NCI-H69 (cell line): ENCODE results near the gene RENBP.
"Not testable (repeated sequence)": the region's sequence is repeated elsewhere in the genome, so short reads cannot be mapped to it uniquely, and the experiment has no call there.

Experiments used
- DNase-seq: peaks from one replicate; lab custom pipeline; 2025; lab: John Stamatoyannopoulos, UW

Gene RENBP

DNA sequence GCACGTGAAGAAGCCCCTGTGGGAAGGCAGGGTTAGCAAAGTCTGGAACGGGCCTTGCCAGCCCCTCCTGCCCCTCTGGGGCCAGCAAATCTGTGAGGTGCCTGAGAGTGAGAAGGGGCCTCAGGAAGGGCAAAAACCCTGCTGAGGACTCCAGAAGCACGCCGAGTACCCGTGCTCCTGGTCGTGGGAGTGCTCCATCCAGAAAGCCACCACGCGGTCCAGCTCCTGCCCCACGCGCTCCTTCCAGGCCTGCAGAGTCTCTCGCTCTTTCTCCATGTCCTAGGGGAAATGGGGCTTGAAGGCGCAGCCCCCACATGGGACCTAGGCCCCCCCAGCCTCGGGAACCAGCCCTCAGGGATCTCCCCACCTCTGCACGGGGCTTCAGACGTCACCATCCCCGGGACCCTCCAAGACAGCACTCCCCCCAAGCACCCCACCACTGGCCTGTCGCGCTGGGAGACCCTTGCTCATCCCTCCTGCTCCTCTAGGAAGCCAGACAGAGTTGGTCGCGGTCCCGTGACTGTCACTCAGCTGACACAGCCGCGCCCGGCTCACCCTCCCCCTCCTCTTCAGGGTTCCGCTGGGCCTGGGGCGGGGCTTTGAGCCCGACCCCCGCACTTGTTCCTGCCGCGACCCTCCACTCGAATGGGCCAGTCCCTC, at the start of gene RENBP:
TSS of gene RENBP (minus strand) at position 504 of the 660 bp plus-strand sequence. CDS start at position 471, 33 bp downstream.
- DNase-seq, result peak; percentile 21

DNA sequence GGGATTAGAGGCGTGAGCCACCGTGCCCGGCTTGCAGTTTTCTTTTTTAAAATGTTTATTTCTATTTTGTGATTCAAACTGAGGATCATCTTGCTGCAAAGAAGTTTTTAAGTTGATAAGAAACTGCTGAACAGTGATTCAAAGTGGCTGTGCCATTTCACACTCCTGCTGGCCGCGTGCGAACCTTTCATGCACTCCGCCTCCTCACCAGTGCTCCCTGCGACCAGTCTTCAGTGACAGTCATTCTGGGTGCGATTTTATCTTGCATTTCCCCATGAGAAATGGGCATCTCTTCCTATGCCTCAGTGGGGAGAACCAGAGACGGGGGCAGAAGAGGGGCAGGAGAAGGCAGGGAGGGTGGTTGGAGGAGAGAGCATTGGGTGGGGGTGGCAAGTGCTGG, 49.5 kb upstream of the RENBP start:
- no peak for DNase-seq

DNA sequence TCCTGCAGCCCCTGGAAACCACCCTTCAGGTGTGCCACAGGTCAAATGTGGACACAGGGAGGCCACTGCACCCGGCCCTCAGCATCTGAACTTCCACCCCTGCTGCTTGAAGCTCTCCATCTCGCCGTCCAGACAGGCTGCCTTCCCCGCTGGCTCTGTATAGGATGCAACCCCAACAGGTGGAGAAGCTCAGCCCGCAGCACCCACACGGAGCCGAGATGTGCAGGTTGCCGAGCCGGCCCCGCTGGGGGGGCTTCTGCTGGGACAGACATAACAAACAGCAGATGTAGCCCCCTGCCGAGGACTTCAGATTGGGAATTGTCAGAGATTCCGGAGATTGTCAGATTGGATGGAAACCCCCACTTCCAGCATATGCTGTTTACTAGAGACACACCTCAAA, 48.6 kb upstream of the RENBP start:
- peak; percentile 30 for DNase-seq

DNA sequence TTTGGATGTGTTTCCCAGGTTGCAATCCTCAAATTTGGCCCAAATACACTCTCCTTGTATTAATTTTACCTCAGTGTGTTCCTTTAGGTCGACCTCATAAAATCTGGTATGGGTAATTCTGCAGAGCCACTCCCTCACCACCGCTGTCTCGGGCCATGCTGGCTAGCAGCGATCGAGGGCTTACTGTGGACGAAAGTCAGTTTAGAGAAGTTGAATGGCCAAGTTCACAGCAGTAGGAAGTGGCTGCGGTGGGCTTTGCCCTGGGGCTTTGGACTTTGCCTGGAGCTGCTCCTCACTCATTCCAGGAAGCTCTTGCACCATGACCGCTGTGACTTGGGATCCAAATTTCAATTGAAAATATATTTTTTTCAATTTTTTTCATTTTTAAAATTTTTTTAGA, 47.7 kb upstream of the RENBP start:
- no peak for DNase-seq

DNA sequence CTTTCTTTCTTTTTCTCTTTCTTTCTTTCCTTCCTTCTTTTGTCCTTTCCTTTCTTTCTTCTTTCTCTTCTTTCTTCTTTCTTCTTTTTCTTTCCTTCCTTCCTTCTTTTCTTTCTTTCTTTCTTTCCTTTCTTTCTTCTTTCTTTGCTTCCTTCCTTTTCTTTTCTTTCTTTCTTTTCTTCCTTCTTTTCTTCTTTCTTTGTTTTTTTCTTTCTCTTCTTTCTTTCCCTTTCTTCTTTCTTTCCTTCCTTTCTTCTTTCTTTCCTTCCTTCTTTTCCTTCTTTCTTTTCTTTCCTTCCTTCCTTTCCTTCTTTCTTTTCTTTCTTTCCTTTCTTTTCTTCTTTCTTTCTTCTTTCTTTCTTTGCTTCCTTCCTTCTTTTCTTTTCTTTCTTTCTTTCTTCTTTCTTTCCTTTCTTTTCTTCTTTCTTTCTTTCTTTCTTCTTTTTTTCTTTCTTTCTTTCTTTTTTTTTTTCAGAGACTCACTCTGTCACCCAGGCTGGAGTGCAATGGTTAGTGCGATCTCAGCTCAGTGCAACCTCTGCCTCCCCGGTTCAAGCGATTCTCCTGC, 46.7 kb upstream of the RENBP start:
- DNase-seq, result no peak

DNA sequence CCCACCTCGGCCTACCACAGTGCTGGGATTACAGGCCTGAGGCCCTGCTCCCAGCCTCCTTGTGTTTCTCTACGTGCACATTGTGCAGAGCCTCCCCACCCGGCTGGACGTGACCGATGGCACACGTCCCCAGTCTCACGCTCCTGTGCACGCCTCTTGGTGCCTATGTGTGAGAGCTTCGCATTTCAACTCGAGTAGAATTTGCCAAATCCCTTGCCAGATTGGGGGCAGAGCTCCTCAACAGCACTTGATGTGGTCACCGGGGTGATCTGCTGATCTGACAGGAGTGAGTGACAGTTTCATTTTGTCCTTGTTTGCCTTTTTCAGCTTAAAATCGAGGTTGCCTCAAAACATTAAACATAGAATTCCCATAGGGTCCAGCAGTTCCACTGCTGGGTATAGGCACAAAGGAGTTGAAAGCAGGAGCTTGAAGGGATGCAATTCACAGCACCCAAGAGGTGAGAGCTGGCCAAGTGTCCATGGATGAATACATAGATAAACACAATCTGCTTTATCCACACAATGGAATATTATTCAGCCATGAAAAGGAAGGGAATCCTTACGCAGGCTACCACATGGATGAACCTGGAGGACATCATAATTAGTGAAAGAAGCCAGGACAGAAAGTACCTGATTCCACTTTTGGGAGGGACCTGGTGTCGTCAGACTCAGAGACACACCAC, 45.7 kb upstream of the RENBP start:
- DNase-seq, result no peak

DNA sequence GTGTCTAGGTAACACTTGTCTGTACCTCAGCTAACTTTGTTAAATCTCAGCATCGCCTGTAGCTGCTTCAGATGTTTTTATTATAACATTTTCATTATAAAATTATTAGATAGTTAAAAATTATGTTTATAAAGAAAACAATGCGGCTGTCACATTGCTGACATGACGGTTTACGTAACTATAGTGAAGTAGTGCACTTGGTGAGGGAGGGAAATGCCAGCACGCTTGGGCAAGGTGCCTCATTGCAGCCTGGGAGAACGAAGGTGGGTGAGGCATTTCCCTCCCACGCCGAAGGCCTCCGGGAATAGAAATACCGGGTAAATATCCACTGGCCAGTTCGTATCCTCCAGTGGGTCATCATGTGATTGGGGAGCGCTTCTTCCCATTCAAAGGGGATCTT, 44.0 kb upstream of the RENBP start:
- no peak for DNase-seq

DNA sequence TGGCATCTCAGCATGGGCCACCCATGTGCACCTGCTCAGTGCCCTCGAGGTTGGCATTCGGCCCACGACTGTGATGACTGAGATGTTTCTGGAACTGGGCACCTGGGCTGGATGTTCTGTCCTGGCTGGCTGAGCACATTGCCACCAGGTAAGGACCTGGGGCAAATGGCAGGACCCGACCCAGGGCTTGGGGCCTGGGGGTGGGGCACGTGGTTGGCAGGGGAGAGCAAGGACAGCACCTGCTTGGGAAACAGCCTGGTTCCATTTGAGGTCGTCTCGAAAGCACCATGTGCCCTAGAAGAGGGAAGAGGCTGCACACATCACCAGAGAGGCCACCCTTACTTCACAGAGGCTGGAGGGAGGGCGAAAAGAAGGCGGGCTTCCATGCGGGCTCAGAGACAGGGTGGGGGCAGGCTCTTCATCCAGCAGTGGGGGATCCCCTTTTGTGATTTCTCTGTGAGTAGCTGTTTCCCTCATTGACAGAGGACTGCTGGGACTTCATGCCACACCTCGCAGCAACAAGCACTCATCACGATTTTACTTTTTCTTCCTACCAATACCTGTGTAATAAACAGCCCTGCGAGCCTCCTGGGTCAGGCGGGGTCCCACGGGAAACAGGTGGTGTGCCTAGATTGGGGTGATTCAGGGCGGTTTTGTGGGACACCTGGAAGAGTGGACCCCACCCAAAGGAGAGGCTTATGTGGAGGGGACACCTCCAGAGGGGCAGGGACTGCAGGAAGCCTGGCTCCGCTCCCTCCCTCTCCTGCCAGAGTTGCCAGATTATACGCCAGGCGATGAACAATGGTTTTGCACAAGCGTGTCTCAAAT, 40.1 kb upstream of the RENBP start:
- no peak for DNase-seq

DNA sequence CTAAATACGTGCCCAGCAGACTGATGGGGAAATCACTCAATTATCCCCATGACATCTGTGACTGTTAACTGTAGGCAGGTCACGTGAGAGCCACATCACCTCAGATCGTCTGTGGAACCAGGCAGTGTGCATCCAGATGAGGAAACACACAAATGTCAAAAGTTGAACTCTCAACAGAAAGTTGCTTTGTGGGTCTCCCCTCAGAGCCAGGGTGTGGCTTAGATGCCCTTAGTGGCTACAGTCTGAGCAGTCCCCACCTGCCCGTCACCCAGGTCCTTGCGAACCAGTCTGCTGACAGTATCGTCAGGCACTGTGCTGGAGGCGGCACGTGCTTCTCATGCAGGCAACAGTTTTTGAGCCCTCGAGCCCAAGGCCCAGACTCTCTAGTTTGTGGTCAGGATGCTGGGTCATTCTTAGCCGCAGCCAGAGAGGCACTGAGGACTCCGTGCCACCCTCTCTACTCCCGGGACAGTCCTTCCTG, 38.9 kb upstream of the RENBP start:
- DNase-seq, result no peak

DNA sequence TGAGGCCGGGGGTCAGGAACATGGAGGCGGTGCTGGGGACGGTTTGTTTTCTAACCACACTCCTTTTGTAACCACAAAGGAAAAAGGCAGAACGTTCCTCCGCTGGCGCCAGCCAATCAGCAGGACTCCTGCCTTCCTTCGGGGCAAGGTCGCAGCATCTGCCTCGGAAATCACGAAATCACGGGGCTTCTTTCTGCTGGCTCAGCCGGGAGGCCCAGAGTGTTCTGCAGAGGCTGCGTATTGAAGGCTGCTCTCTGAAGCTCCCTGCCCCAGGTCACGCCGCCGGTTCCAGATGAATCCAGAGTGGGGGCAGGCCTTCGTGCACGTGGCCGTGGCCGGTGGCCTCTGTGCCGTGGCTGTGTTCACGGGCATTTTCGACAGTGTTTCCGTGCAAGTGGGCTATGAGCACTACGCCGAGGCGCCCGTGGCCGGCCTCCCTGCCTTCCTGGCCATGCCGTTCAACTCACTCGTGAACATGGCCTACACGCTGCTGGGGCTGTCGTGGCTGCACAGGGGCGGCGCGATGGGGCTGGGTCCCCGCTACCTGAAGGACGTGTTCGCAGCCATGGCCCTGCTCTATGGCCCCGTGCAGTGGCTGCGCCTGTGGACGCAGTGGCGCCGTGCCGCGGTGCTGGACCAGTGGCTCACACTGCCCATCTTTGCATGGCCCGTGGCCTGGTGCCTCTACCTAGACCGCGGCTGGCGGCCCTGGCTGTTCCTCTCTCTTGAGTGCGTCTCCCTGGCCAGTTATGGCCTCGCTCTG, 37.5 kb upstream of the RENBP start:
- no peak for DNase-seq

DNA sequence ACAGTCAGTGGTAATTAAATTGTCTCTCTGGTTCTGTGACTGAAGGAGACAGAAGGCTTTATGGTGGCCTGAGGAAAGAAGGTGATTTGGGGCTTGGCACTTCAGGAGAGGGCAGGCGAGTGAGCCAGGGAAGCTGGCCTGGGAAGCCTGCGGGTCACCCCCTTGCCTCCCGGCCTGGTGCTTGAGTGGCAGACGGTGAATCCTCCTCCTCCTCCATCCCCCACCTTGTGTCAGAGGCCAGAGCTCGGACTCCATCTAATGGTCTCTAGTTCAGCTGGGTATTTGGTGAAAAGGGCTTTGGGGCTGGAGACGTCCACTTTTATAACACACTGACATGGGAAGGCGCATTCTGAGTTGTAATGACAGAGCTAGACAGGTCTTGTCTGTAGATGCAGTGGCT, 36.8 kb upstream of the RENBP start:
- DNase-seq, result no peak

DNA sequence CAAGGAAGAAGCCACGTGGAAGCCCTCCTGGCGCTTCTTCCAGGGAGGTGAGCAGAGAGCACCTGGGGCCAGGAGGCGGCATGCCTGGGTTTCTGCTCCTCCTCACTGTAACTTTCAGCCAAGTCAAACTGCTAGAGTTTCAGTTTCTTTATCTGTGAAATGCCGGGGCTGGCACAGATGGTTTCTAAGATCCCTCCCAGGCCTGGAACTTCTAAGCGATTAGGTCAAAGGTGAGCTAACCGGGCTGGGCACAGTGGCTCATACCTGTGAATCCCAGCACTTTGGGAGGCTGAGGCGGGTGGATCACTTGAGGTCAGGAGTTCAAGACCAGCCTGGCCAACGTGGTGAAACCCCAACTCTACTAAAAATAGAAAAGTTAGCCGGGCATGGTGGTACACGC, 36.0 kb upstream of the RENBP start:
- not testable (repeated sequence) for DNase-seq

DNA sequence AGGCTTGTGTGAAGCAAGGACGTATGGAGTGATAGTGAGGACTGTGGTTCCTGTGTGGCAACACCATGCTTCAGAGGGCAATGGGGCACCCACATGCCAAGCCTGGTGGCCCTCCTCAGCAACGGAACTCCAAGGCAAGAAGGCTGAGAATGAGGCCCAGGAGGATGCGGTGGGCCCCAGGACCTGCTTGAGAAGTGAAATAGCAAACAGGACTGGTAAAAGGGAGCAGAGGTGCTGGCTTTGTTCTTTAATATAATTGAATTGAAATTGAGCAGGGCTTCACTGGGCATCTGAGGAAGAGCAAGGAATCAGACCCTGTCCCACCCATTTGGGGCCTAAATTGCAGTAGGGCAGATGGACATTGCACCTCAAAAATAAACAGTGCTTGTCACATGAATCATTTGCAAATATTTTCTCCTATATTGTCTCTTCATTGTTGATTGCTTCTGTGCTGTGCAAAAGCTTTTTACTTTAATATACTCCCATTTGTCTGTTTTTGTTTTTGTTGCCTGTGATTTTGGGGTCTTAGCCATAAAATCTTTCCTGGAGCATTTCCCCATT, 30.4 kb upstream of the RENBP start:
- DNase-seq, result peak; percentile 25

DNA sequence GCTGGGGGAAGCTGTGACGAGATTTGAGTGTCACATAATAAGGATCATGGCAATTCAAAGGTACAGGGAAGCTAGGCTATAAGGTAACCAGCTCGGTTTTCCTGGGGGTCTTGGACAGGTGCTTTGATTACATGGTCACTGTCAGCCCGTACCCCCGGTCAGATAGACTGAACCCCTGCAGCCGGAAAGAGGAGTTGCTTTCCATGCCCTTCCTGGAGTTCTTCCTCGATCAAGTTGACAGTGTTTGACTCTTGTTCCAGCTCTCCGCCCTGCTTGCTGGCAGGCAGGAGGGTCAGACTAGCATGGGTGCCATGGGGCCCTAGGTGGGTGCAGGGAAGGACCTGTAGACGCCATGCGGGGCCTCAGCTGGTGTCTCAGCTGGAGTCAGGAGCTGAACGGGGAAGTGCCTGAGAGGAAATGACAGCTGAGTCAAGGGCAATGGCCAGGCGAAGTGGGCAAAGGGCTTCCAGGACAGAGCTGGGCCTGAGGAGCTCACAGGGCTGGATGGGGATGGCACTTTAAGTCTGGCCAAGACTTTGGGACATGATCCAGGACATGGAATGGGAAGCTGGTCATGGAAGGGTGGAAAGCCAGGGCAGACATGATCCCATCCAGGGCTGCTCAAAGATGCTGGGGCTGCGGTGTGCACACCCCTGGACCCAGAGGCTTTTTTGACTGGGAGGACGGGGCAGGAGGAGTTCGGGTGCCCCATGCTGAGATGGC, 29.7 kb upstream of the RENBP start:
- DNase-seq, result peak; percentile 50

DNA sequence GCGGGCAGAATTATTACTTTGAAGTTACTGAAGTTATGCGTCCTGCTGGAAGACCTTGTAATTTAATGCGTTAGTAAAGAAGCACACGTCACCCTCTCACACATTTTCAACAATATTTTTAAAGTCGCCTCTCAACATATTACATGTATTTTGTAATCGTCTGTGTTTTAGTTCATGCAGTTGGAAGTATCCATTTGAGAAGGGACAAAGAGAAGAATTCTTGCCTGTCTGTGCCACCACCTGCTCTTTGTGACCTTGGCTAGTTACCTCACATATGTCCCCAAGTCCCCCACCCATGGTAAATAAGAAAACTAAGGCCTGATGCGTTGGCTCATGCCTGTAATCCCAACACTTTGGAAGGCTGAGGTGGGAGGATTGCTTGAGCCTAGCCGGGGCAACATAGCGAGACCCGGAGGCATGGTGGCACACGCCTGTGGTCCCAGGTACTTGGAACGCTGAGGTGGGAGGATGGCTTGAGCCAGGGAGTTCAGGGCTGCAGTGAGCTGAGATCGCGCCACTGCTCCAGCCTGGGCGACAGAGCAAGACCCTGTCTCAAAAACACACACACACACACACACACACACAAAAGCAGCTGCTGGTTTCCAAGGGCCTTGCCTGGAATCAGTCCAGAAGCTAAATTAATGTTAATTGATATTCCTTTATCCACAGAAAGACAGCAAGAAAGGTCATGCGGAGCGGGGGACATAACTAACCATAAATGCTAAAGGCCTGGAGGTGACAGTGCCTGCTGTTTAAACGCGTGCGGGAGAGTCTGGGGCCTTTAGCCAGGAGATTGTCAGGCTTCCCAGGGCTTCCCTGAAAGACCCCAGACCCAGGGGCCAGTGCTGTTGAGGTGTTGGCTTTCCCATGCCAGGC, 28.9 kb upstream of the RENBP start:
- DNase-seq, result peak; percentile 88

DNA sequence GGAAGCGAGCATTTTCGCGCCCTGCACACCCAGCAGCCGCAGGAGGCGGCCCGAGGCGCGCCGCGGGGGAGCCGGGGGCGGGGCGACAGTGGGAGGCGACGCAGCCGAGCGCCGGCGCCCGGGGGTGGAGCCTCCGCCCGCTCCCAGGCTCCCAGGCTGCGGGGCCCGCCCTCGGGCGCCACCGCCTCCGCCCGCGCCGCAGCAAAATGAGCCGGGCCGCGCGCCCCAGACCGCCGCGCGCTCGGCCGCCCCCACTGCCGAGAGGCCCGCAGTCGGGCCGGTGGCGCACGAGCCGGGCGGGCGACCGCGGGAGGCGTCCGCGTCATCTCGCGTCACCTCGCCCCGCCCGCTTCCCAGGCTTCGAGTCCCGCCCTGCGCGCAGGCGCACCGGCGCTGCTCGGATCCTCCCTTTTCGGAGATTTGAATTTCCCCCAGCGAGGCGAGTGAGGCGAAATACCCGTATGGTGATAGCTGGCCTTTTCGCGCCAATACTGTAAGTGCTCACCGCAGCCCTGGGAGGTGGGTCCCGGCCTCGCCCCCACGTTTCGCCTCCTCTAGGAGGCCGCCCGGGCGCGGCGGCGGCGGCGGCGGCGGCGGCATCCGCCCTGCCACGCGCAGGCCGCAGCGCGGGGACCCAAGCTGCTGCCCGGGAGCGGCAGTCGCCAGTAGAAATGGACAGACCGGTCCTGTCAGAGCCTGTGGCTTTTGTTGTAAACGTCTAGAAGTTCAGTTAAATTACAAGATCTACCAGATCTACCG, 28.1 kb upstream of the RENBP start, which contains the start of gene TMEM187:
TSS of gene TMEM187 (plus strand) at position 387 of the 759 bp plus-strand sequence. CDS start 9,309 bp downstream, outside the sequence.
- peak; percentile 96 for DNase-seq

DNA sequence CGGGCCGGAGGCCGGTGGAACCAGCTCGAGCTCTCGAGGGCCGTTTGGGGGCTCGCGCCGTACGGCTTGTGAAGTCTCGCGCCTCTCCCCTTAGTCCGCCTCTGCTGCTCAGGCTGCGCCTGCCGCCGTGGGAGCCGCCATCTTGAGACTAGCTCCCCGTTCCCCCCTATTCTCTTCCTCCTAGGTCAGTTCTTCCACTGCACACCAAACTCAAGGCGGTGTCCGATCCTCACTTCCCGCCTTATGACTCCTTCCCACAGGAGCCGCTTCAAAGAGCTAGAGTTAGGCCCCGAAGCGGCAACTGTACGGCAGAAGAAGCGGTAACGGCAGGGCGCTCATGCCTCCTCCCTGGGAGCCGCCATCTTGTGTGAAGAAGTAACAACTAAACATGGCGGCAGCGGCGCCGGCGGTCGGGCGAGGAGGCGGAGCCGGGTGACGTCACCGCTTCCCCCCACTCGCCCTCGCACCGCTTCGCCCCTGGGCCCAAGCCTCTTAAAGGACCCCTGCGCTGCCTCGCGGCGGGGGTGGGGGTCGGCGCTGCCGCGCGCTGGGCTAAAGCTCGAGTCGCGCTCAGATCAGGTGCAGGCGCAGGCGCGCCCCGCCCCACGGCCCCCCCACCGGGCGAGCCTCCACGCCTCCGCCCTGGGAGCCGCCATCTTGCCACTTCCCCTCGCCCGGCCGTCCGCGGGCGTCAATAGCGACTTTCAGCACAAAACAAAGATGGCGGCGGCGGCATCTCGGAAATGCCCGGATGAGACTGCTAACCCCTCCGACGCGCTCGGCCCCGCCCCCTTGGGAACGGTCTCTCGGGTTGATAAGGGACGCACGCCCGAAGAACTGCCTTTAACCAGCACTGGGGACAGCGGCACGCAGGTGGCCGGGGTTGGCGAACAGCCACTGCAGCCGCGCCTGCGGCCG, 27.3 kb upstream of the RENBP start, which contains the start of gene HCFC1:
TSS of gene HCFC1 (minus strand) at position 369 of the 918 bp plus-strand sequence. CDS start 978 bp downstream, outside the sequence.
- peak; percentile 97 for DNase-seq

DNA sequence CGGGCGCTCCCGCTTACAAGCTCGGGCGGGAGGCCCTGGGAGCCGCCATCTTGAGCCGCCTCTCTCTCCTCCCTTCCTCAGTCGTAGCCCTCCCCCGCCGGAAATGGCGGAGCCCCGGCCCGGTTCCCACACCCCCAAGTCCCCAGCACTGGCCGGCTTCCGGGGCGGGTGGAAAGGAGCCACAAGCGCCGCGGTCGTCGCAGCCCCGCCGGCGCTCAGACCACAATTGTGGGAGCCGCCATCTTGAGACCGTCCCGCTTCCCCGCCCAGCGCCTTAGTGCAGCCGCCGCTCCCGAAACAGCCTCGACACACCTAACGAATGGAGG, 26.6 kb upstream of the RENBP start:
- DNase-seq, result peak; percentile 85
